Inferior parietal cortex (tissue), 1 donor: ENCODE results near the gene CDCA7.
"Not testable (repeated sequence)": the region's sequence is repeated elsewhere in the genome, so short reads cannot be mapped to it uniquely, and the experiment has no call there.

ENCODE experiments used
- DNase-seq: peaks from one replicate; pipeline ENCODE4 v3.0.0-alpha.2; 2016; ENCODE audit errors: extremely low spot score

Gene CDCA7

DNA sequence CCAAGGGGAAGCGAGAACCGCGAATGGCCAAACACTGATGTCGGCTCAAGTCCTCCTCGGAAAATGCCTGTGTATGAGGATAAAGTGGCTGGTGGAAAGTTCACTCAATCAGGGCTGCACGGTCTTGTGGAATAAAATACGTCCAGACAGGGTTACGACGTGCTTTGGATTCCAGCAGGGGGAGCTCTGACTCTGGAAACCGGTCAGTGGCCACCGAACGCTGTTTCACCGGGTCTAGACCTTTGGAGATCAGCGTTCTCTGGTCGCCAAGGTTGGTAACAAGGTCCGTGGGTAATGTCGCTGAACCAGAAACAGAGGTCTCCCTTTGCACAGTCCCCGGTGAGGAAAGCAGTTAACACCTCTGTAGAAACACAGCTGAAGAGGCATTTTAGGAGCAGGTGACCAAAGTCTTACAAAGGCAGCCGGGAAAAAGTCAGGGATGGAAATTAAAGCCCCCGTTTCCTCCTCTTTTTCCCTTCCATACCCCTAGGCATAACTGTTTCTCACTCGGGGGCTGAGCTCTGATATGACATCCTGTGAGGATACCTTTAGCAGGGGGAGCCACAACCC is 47.8 kb downstream of the CDCA7 start:
- DNase-seq = peak; percentile 86

DNA sequence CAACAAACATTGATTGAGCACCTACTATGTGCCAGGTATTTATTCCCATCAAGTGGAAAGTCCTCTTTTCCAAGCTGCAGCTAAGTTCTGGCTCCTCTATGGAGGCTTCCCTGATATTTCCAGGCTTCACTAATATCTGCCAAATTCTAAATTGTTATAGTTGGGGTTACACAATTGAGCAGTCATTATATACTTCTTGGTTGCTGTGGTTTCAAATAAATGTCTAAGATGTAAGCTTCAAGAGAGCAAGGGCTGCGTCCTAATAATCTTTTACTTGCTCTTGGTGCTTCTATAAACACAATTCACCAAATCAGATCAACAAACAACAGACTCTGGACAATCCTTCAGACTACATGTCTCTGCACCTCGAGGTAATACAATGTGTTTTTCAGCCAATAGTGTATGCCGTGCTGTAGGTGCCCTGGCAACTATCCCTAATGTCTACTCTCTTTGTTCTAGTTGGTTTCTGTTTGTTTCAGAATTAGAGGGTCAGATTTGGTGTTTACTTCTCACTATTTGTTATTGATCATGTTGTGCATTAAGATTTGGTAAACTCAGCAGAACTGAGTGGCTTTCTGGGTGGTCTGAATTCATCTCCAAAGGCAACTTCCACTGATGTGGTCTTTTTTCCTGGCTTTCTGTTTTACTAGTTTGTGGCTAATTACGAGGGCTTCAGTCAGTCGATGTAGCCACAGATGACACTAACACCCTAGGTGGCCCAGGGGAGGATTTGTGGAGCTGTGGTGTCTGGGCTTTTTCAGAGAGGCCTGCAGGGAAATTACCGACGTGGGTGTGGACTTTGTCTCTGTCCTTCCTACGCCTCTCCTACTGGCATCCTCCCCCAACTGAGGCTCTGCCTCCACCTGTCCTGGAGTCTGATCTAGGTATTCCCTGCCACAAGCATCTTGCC is 50.4 kb downstream of the CDCA7 start:
- DNase-seq = no peak

DNA sequence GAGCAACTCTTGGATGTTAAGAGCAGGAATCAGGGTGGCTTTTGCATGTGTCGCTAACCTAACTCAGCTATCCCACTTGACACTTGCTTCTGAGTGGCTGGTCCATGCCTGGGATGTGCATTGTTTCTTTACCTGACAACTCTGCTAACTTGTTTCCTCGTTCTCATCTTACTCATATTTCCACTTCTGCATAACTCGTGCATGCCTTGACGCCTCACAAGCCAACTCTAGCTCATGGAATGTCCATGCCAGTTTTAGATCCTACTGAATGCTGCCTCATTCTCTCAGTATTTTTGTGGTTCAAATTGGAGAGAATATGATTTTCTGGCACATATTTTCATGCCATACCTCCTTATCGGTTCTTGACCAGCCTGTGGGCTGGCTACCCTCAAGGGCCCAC is 52.5 kb downstream of the CDCA7 start:
- DNase-seq = no peak

DNA sequence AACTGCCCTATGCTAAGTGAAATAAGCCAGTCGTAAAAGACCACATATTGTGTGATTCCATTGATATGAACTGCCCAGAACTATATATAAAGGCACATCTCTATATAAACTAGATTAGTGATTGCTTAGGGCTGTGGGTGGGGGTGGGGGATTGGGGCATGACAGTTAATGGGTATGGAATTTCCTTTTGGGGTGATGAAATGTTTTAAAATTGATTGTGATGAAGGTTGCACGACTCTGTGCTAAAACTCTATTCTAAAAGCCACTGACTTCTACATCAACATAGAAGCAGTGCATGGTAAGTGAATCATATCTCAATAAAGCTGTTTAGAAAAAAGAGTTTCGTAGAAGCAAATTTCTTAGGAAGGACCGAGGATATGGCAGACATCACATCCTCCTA is 53.0 kb downstream of the CDCA7 start:
- no peak for DNase-seq

DNA sequence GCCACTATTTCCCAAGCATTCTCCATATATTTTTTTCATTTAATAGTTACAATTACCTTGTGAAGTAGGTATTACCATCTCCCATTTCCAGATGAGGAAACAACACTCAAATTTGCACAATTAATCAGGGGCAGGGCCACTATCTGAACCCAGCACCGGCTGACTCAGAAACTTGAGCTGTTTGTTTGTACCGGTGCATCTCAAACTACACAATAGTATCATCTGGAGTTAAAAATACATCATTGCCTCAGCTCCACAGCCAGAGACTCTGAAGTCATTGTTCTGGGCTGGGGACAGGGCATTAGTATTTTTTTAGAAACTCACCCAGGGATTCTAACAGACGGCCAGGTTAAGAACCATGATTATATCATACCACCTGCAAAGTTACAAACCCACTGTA is 55.9 kb downstream of the CDCA7 start:
- no peak for DNase-seq

DNA sequence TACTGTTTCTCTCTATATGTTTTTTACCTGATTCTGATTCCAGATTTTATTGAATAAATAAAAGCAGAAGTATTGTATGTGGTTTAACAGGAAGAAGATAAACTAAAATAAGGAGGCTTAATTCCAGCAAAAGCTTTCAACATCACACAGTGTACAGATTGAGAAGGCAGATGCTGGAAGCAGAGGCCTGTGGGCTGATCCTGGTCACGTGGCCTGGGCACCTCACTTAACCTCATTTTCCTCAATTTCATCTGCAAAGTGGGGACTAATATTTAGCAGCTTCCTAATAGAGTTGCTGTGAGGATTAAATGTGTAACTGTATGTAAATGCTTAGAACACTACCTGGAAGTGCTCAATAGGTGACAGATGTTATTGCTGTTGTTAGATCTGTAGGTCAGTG is 58.0 kb downstream of the CDCA7 start:
- DNase-seq = no peak

DNA sequence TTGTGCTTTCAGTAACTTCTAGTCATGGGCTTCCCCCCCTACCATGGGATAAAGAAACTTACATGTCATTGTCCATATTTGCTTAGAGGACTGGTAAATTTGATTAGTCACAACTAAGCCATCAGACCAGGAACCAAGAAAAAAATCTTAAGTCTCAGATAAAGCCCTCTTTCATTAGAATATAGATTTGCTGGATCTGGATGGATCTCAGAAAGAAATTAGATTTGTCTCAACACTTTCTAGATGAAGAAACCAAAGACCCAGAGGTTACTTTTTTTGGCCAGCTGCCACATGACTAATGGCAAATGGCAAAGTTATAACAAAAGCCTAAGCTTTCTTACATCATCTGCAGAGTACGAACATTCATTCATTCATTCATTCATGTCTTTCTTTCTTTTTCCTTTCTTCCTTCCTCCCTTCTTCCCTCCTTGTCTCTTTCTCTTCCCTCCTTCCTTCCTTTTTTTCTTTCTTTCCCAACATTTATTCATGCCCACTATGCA is 60.2 kb downstream of the CDCA7 start:
- DNase-seq = no peak

DNA sequence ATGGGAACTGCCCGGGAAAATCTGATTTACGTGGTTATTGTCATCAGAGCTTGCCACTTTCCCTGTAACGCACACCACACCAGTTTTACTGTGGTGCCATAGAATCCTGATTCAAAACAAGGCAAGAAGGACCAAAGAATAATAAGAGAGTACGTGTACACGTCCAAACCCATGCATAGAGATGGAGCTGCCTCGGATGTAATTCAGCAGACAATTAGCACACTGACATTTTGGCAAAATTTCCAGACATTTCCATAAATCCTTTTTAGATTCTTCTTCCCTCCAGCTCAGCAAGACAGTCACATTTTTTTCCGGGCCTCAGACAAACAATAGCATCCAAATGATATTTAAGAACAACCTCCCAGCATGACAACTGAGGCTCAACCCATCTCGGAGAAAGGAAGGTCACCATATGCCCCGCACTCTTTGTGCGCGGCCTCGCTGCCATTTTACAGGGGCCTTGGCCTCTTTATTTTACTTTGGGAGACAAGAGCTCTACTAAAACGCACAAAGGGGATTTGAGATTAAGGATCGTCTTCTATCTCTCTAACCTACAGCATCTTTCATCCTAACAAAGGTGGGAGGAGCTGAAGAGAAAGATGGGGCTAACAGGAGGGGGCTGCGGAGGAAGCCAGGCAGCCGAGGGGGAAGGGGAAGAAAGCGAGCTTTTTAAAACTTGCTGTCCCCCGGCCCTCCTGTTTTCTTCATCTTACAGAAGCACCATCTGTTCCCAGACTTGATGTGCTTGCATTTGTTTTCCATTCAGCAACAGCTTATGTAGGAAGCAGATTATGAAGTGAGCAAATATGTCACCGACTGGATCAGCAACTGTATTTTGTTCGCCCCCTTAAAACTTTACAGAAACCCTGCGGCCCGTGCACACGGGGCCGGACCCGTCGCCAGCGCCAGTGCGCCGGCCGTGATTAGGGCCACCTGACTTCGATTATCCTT is 61.0 kb downstream of the CDCA7 start:
- no peak for DNase-seq

DNA sequence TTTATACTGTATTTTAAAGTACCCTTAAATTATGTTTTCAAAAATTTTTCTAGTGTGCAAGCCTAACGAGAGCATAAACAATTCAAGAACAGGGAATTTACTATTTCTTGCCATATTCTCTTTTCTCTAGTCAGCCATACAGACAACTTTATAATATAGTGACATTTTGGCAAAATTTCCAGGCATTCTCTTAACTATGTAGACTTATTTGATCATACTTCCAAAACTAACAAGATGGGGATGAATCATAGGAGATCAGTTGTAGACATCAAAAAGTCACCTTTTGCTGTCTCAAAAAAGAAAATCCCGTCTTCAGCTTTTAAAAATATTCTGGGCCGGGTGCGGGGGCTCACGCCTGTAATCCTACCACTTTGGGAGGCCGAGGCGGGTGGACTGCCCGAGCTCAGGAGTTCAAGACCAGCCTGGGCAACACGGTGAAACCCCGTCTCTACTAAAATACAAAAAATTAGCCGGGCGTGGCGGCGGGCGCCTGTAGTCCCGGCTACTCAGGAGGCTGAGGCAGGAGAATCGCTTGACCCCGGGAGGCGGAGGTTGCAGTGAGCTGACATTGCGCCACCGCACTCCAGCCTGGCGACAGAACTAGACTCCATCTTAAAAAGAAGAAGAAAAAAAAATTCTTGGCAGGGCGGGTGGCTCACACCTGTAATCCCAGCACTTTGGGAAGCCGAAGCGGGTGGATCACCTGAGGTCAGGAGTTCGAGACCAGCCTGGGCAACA is 61.9 kb downstream of the CDCA7 start:
- not testable (repeated sequence) for DNase-seq

DNA sequence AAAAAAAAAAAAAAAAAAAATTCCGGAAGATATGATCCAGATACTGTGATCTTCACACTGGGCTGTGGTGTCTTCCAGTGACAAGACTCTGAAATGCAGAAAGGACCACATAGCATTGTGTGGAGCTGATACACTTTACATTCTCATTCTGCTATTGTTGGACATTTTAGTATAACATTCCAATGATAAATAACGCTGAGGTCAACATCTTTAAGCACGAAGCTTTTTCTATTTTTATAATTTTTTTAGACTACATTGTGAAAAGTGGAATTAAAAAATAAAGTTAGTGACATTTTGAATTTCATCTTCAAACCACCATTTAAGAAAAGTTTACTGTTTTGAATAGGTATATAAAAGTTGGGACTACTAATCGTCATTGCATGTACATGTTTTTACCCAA is 62.7 kb downstream of the CDCA7 start:
- DNase-seq = no peak

DNA sequence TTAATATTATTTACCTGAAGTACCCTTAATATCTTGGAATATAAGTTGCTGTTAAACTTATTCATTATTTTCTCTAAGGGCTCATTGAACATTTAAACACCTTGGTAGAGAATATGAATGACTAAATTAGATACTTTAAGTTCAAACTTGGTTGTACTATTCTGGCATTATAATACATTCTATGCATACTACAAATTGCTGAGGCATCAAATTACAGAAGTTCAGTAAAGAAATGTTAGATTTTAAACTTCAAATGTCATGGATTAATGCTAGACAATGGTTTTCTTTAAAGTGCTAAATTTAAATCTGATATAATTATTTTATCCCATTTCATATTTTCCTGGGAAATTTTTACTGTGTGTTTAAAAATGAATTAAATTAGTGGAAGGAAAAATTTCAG is 63.1 kb downstream of the CDCA7 start:
- no peak for DNase-seq
